Activated CD8-positive, alpha-beta memory T cell treated with anti-CD3 and anti-CD28 coated beads, Interleukin-2, amount 50 U/mL, for 1 hour (primary cell): ENCODE measurements around the gene BAZ1B.
"Not testable (repeated sequence)": the region's sequence is repeated elsewhere in the genome, so short reads cannot be mapped to it uniquely, and the experiment has no call there.

Source experiments
- DNase-seq: peaks from one replicate; pipeline ENCODE4 v3.0.0-alpha.2; 2020; ENCODE audit errors: extremely low read depth

Gene BAZ1B

GRCh38 chr7:73504920-73505319 lies 17.2 kb downstream of the BAZ1B start:
- no peak for DNase-seq

GRCh38 chr7:73504017-73504416 lies 18.1 kb downstream of the BAZ1B start:
- no peak for DNase-seq

GRCh38 chr7:73503229-73503628 lies 18.9 kb downstream of the BAZ1B start:
- no peak for DNase-seq

- no peak for DNase-seq
These were observed 25.5 kb downstream of the BAZ1B start for GRCh38 chr7:73496626-73497025.

GRCh38 chr7:73495507-73495906 lies 26.6 kb downstream of the BAZ1B start:
- not testable (repeated sequence) for DNase-seq

- no peak for DNase-seq
These were observed 32.1 kb downstream of the BAZ1B start for GRCh38 chr7:73489976-73490375.

- DNase-seq: no peak
These were observed 34.6 kb downstream of the BAZ1B start for GRCh38 chr7:73487486-73487885.

GRCh38 chr7:73483171-73483570 lies 38.9 kb downstream of the BAZ1B start:
- DNase-seq: no peak

- no peak for DNase-seq
These were observed 39.3 kb downstream of the BAZ1B start for GRCh38 chr7:73482746-73483145.

- not testable (repeated sequence) for DNase-seq
These were observed 40.6 kb downstream of the BAZ1B start for GRCh38 chr7:73481521-73481920.

GRCh38 chr7:73478549-73478948 lies 43.5 kb downstream of the BAZ1B start:
- DNase-seq: no peak

- no peak for DNase-seq
These were observed 44.7 kb downstream of the BAZ1B start for GRCh38 chr7:73477376-73477775.

GRCh38 chr7:73470208-73470607 lies 51.9 kb downstream of the BAZ1B start:
- DNase-seq: no peak

- not testable (repeated sequence) for DNase-seq
These were observed 55.0 kb downstream of the BAZ1B start for GRCh38 chr7:73467046-73467445.

GRCh38 chr7:73466112-73466511 lies 56.0 kb downstream of the BAZ1B start:
- DNase-seq: no peak

- DNase-seq: no peak
These were observed 58.1 kb downstream of the BAZ1B start for GRCh38 chr7:73463966-73464365.

- no peak for DNase-seq
These were observed 58.8 kb downstream of the BAZ1B start for GRCh38 chr7:73463260-73463659.

- DNase-seq: no peak
These were observed 60.3 kb downstream of the BAZ1B start for GRCh38 chr7:73461782-73462285.

- DNase-seq: no peak
These were observed 67.7 kb downstream of the BAZ1B start for GRCh38 chr7:73454424-73454823.

GRCh38 chr7:73452999-73453635 lies 69.0 kb downstream of the BAZ1B start:
- no peak for DNase-seq

- DNase-seq: no peak
These were observed 70.2 kb downstream of the BAZ1B start for GRCh38 chr7:73451780-73452398.

- DNase-seq: no peak
These were observed 72.7 kb downstream of the BAZ1B start for GRCh38 chr7:73449422-73449821.

- DNase-seq: no peak
These were observed 73.5 kb downstream of the BAZ1B start for GRCh38 chr7:73448609-73449008.
